Measurements from ENCODE around the gene CD38.

GRCh38 chr4:15848191-15848842 lies 70.2 kb downstream of the CD38 start:
- TF ChIP-seq CTCF (IDR thresholded peaks at IDR 0.05; ENCODE audit: poor library complexity, severe bottlenecking) (no peak), EP300 (conservative IDR thresholded peaks at IDR 0.05; ENCODE audit: poor library complexity, severe bottlenecking) (no peak), EZH2 (IDR thresholded peaks at IDR 0.05; ENCODE audit: borderline replicate concordance, insufficient read depth, low read length, poor library complexity, severe bottlenecking) (no peak), POLR2AphosphoS5 (IDR thresholded peaks at IDR 0.05) (no peak), SMC3 (conservative IDR thresholded peaks at IDR 0.05; ENCODE audit: poor library complexity) (no peak), RAD21 (conservative IDR thresholded peaks at IDR 0.05) (no peak), TAF1 (IDR thresholded peaks at IDR 0.05; ENCODE audit: low read depth) (no peak), MXI1 (conservative IDR thresholded peaks at IDR 0.05; ENCODE audit: poor library complexity, severe bottlenecking) (no peak), REST (IDR thresholded peaks at IDR 0.05; ENCODE audit: borderline replicate concordance) (no peak)

Measured in neural cell (in vitro differentiated cells).